Measurements from ENCODE around the gene TSGA10IP.

The TSGA10IP gene

DNA sequence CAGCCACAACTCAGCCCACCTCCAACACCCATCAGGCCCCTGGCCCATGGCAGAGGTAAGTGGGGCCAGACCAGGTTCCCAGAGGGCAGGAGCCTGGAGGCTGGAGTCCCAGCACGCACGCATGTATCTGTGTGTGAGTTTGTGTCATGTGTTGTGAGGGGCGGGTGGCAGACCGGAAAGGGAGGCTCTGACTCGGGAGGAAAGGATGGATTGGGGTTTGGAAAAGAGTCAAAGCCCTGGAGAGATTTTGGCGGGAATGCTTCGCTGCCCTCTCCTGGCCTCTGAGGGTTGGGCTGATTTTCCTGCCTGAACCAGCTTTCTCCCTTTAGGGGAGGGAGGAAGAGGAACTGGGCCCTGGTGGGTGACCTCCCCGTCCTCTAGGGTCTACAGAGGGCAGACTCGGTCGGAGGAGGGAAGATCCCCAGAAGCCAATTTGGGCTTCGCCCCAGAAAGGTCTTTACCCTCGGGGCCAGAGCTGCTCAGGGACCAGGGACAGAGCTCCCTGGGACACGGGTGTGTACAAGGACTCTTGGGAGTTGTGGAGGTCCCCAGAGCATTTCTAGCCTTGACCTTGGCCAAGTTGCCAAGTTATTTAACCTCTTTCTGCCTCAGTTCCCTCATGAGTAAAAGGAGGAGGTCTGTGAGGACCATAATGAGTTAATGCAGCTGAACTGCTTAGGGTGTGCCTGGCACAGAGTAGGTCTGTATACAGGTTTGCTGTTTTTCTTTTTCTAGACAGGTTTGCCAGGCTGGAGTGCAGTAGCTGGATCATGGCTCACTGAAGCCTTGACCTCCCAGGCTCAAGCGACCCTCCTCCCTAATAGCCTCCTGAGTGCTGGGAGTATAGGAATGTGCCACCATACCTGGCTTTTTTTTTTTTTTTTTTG is 33.4 kb upstream of the TSGA10IP start:
- no peak overlapping the region for H3K4me3 ChIP-seq (ENCODE audit: low read depth in 1 of 2, low read length in 2 of 2)
- H2AFZ ChIP-seq (ENCODE audit: low read depth, low read length), result no peak overlapping the region
- TF ChIP-seq CTCF (IDR thresholded peaks at IDR 0.05; ENCODE audit: borderline replicate concordance, extremely low read depth, low read length, poor library complexity, severe bottlenecking) (peak; percentile 46), EZH2 (IDR thresholded peaks at IDR 0.05; ENCODE audit: borderline replicate concordance, low read depth, low read length, severe bottlenecking) (no peak)
- peaks cover 3% of the 10 kb centered on the region for H3K27me3 ChIP-seq (ENCODE audit: insufficient read depth, low read length, poor library complexity)
- DNase-seq (no peak), ATAC-seq (ENCODE audit: insufficient read depth, low read depth) (no peak)
- H3K27ac ChIP-seq (ENCODE audit: low read length), result no peak overlapping the region
- peaks cover 2% of the 10 kb centered on the region; the same call in 1 of the 2 replicates for H4K20me1 ChIP-seq (ENCODE audit: insufficient read depth, low read length)
- peaks cover 4% of the 10 kb centered on the region; the same call in 1 of the 2 replicates for H3K36me3 ChIP-seq (ENCODE audit: insufficient read depth, low read length)
- peaks cover 10% of the 10 kb centered on the region for H3K4me1 ChIP-seq (ENCODE audit: insufficient read depth, low read length)
- no peak overlapping the region for H3K4me2 ChIP-seq (ENCODE audit: insufficient read depth, low read length)
- no peak overlapping the region for H3K9ac ChIP-seq (ENCODE audit: low read depth, low read length)
- peaks cover 4% of the 10 kb centered on the region for H3K79me2 ChIP-seq (ENCODE audit: insufficient read depth, low read length)
- H3K9me3 ChIP-seq (ENCODE audit: insufficient read depth, low read length, severe bottlenecking), result no peaks in the 10 kb centered on the region

DNA sequence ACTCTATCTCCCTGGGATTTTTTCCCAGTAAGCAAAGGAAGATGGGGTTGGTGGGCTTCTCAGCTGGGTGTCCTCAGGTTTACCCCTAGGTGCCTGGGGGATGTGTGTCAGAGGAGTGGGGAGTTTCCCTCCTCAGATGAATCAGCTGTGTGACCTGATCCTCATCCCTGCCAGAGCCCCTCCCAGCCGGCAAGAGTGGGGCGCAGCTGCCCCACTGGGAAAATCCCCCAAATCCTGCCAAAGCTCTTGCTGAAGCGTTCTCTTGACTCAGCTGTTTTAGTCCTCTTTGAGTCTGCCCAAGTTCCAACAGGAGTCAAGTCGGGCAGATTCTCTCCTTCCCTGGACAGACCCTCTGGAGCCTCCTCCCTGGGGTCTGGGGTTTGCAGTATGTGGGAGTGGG is 32.4 kb upstream of the TSGA10IP start:
- no peak overlapping the region for H3K4me2 ChIP-seq (ENCODE audit: insufficient read depth, low read length)
- no peak overlapping the region for H3K9ac ChIP-seq (ENCODE audit: low read depth, low read length)
- ATAC-seq (ENCODE audit: insufficient read depth, low read depth), result no peak

GRCh38 chr11:65915101-65915820 is 30.0 kb upstream of the TSGA10IP start:
- Histone ChIP-seq H3K4me3 (ENCODE audit: low read depth in 1 of 2, low read length in 2 of 2) (no peak overlapping the region), H2AFZ (ENCODE audit: low read depth, low read length) (no peak overlapping the region), H3K9ac (ENCODE audit: low read depth, low read length) (no peak overlapping the region), H3K27ac (ENCODE audit: low read length) (no peak overlapping the region), H3K79me2 (ENCODE audit: insufficient read depth, low read length) (peaks cover 29% of the 10 kb centered on the region), H4K20me1 (ENCODE audit: insufficient read depth, low read length) (peaks cover 14% of the 10 kb centered on the region), H3K9me3 (ENCODE audit: insufficient read depth, low read length, severe bottlenecking) (no peaks in the 10 kb centered on the region), H3K4me2 (ENCODE audit: insufficient read depth, low read length) (no peak overlapping the region), H3K36me3 (ENCODE audit: insufficient read depth, low read length) (peaks cover 19% of the 10 kb centered on the region; the same call in 1 of the 2 replicates), H3K27me3 (ENCODE audit: insufficient read depth, low read length, poor library complexity) (no peaks in the 10 kb centered on the region), H3K4me1 (ENCODE audit: insufficient read depth, low read length) (peaks cover 23% of the 10 kb centered on the region)
- ATAC-seq (ENCODE audit: insufficient read depth, low read depth) (no peak), DNase-seq (no peak)
- no peak for TF ChIP-seq EZH2 (IDR thresholded peaks at IDR 0.05; ENCODE audit: borderline replicate concordance, low read depth, low read length, severe bottlenecking)
- no peak for TF ChIP-seq CTCF (IDR thresholded peaks at IDR 0.05; ENCODE audit: borderline replicate concordance, extremely low read depth, low read length, poor library complexity, severe bottlenecking)

More for the DNA sequence above, 32.4 kb upstream of the TSGA10IP start:
- H3K27ac ChIP-seq (ENCODE audit: low read length), result no peak overlapping the region
- no peak for DNase-seq
- peaks cover 19% of the 10 kb centered on the region for H3K4me1 ChIP-seq (ENCODE audit: insufficient read depth, low read length)
- H3K9me3 ChIP-seq (ENCODE audit: insufficient read depth, low read length, severe bottlenecking), result no peaks in the 10 kb centered on the region
- peaks cover 13% of the 10 kb centered on the region for H3K79me2 ChIP-seq (ENCODE audit: insufficient read depth, low read length)
- no peak overlapping the region for H2AFZ ChIP-seq (ENCODE audit: low read depth, low read length)
- H4K20me1 ChIP-seq (ENCODE audit: insufficient read depth, low read length), result peaks cover 9% of the 10 kb centered on the region
- H3K27me3 ChIP-seq (ENCODE audit: insufficient read depth, low read length, poor library complexity), result peaks cover 3% of the 10 kb centered on the region
- H3K4me3 ChIP-seq (ENCODE audit: low read depth in 1 of 2, low read length in 2 of 2), result no peak overlapping the region
- H3K36me3 ChIP-seq (ENCODE audit: insufficient read depth, low read length), result peaks cover 13% of the 10 kb centered on the region; the same call in 1 of the 2 replicates
- TF ChIP-seq EZH2 (IDR thresholded peaks at IDR 0.05; ENCODE audit: borderline replicate concordance, low read depth, low read length, severe bottlenecking), result no peak
- no peak for TF ChIP-seq CTCF (IDR thresholded peaks at IDR 0.05; ENCODE audit: borderline replicate concordance, extremely low read depth, low read length, poor library complexity, severe bottlenecking)

Measured in DND-41 (cell line).